ENCODE measurements around the gene DAPP1. TPM values are rescaled to one million over a fixed set of nuclear protein-coding genes. Genes with fewer than 3 reads are reported as not detected.
"Not testable (repeated sequence)": the region's sequence is repeated elsewhere in the genome, so short reads cannot be mapped to it uniquely, and the experiment has no call there.

The DAPP1 gene
- total and polyA plus RNA-seq, 10 of the 15 experiments (the other 5 are each of a cell fraction or from before 2014, with no cell fraction given) = 46.5 to 147 (median 74.2) TPM

DNA sequence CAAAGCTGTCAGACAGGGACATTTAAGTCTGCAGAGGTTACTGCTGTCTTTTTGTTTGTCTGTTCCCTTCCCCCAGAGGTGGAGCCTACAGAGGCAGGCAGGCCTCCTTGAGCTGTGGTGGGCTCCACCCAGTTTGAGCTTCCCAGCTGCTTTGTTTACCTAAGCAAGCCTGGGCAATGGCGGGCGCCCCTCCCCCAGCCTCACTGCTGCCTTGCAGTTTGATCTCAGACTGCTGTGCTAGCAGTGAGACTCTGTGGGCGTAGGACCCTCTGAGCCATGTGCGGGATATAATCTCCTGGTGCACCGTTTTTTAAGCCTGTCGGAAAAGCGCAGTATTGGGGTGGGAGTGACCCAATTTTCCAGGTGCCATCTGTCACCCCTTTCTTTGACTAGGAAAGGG lies 45.8 kb upstream of the DAPP1 start:
- intact Hi-C loops (cut with micrococcal nuclease; ENCODE audit: unreplicated experiment); H3K27ac ChIP-seq (ENCODE audit: control insufficient read depth, insufficient read depth); in situ Hi-C loops (cut with MboI); H3K4me1 ChIP-seq (ENCODE audit: control insufficient read depth, insufficient read depth, low read length); POLR2A ChIA-PET; H3K9ac ChIP-seq (ENCODE audit: control insufficient read depth, insufficient read depth, low read length); SMC1A ChIA-PET (ENCODE audit: uncharacterized antibody, unreplicated experiment); H3K36me3 ChIP-seq (ENCODE audit: control insufficient read depth in 2 of 2, insufficient read depth in 2 of 2, low read length in 1 of 2); H3K9me3 ChIP-seq (replicated peaks; ENCODE audit: control insufficient read depth, insufficient read depth, low read length); H3K4me3 ChIP-seq; H3K27me3 ChIP-seq (replicated peaks in 1 of 2; ENCODE audit: control insufficient read depth in 2 of 2, insufficient read depth in 2 of 2, low read length in 1 of 2); H2AFZ ChIP-seq (ENCODE audit: control insufficient read depth, low read depth, low read length); ATAC-seq; CTCF ChIA-PET; H3K4me2 ChIP-seq (ENCODE audit: control insufficient read depth, insufficient read depth); BruUV-seq (replicated peaks); RAD21 ChIA-PET (ENCODE audit: unreplicated experiment); H4K20me1 ChIP-seq (ENCODE audit: control insufficient read depth, insufficient read depth); DNase-seq (ENCODE audit: low read depth, low spot score); H3K79me2 ChIP-seq (ENCODE audit: control insufficient read depth, insufficient read depth, low read length): not testable (repeated sequence)
- 52% methylated on average over 7 of the region's 7 CpGs for WGBS (ENCODE audit: insufficient coverage, insufficient replicate concordance, low lambda C conversion rate, missing lambda C conversion rate)
- peak; percentile 41 for FAIRE-seq

DNA sequence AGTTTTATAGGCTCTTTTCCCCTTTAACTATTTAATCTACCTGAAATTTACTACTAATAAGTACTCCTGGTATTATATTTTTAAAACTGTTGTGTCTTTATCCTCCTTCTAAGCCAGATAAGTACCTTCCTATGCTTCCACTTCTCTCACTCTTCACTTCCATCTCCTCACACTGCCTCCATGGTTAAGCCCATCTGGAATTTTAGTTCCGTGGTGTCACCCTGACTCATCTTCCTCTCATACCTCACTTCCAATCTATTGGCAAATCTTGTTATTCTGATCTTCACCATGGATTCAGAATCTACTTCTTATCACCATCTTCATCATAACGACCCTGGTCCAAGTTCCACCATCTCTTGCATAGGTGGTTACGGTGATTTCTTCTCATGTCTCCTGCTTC lies 32.7 kb upstream of the DAPP1 start:
- CTCF ChIA-PET = no interaction called here
- H3K4me2 ChIP-seq (ENCODE audit: control insufficient read depth, insufficient read depth) = no peak overlapping the region
- 25% methylated on average over 3 of the region's 3 CpGs for WGBS (ENCODE audit: insufficient coverage, insufficient replicate concordance, low lambda C conversion rate, missing lambda C conversion rate)
- no peaks in the 10 kb centered on the region for H3K4me1 ChIP-seq (ENCODE audit: control insufficient read depth, insufficient read depth, low read length)
- H3K4me3 ChIP-seq = no peak overlapping the region
- no peak overlapping the region for H2AFZ ChIP-seq (ENCODE audit: control insufficient read depth, low read depth, low read length)
- SMC1A ChIA-PET (ENCODE audit: uncharacterized antibody, unreplicated experiment) = no interaction called here
- no peak overlapping the region for H3K27ac ChIP-seq (ENCODE audit: control insufficient read depth, insufficient read depth)
- BruUV-seq (replicated peaks) = no TSS peak
- ATAC-seq = no peak
- no peak overlapping the region for H3K9ac ChIP-seq (ENCODE audit: control insufficient read depth, insufficient read depth, low read length)
- H4K20me1 ChIP-seq (ENCODE audit: control insufficient read depth, insufficient read depth) = no peaks in the 10 kb centered on the region
- TF ChIP-seq, protein P1, sequence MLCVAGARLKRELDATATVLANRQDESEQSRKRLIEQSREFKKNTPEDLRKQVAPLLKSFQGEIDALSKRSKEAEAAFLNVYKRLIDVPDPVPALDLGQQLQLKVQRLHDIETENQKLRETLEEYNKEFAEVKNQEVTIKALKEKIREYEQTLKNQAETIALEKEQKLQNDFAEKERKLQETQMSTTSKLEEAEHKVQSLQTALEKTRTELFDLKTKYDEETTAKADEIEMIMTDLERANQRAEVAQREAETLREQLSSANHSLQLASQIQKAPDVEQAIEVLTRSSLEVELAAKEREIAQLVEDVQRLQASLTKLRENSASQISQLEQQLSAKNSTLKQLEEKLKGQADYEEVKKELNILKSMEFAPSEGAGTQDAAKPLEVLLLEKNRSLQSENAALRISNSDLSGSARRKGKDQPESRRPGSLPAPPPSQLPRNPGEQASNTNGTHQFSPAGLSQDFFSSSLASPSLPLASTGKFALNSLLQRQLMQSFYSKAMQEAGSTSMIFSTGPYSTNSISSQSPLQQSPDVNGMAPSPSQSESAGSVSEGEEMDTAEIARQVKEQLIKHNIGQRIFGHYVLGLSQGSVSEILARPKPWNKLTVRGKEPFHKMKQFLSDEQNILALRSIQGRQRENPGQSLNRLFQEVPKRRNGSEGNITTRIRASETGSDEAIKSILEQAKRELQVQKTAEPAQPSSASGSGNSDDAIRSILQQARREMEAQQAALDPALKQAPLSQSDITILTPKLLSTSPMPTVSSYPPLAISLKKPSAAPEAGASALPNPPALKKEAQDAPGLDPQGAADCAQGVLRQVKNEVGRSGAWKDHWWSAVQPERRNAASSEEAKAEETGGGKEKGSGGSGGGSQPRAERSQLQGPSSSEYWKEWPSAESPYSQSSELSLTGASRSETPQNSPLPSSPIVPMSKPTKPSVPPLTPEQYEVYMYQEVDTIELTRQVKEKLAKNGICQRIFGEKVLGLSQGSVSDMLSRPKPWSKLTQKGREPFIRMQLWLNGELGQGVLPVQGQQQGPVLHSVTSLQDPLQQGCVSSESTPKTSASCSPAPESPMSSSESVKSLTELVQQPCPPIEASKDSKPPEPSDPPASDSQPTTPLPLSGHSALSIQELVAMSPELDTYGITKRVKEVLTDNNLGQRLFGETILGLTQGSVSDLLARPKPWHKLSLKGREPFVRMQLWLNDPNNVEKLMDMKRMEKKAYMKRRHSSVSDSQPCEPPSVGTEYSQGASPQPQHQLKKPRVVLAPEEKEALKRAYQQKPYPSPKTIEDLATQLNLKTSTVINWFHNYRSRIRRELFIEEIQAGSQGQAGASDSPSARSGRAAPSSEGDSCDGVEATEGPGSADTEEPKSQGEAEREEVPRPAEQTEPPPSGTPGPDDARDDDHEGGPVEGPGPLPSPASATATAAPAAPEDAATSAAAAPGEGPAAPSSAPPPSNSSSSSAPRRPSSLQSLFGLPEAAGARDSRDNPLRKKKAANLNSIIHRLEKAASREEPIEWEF (IDR thresholded peaks at IDR 0.05; ENCODE audit: insufficient replicate concordance, low read depth, low read length) = no peak
- no peak for TF ChIP-seq STAT3 (IDR thresholded peaks at IDR 0.05; ENCODE audit: low read depth, low read length)
- no peak for TF ChIP-seq IKZF2 (IDR thresholded peaks at IDR 0.05)
- TF ChIP-seq SMAD1 (IDR thresholded peaks at IDR 0.05; ENCODE audit: low read depth, partially characterized antibody) = no peak
- TF ChIP-seq POLR2AphosphoS2 (IDR thresholded peaks at IDR 0.05; ENCODE audit: low read depth, low read length) = no peak
- no peak for TF ChIP-seq BACH1 (IDR thresholded peaks at IDR 0.05; ENCODE audit: borderline replicate concordance)
- TF ChIP-seq IKZF1 (conservative IDR thresholded peaks at IDR 0.05) = no peak
- TF ChIP-seq NR2F1 (conservative IDR thresholded peaks at IDR 0.05) = no peak
- no peak for TF ChIP-seq ZNF384 (IDR thresholded peaks at IDR 0.05; ENCODE audit: borderline replicate concordance, low read depth, low read length)
- TF ChIP-seq GATAD2B (conservative IDR thresholded peaks at IDR 0.05; ENCODE audit: low read depth) = no peak
- no peak for TF ChIP-seq SIN3A (IDR thresholded peaks at IDR 0.05; ENCODE audit: low read depth, low read length)
- RAD21 ChIA-PET (ENCODE audit: unreplicated experiment) = no interaction called here
- no peak for FAIRE-seq
- no peaks in the 10 kb centered on the region for H3K36me3 ChIP-seq (ENCODE audit: control insufficient read depth in 2 of 2, insufficient read depth in 2 of 2, low read length in 1 of 2)
- H3K9me3 ChIP-seq (replicated peaks; ENCODE audit: control insufficient read depth, insufficient read depth, low read length) = no peaks in the 10 kb centered on the region
- POLR2A ChIA-PET = no interaction called here
- no peak for DNase-seq (ENCODE audit: low read depth, low spot score)
- H3K79me2 ChIP-seq (ENCODE audit: control insufficient read depth, insufficient read depth, low read length) = no peaks in the 10 kb centered on the region
- in situ Hi-C loops (cut with MboI) = no loop called here
- no peaks in the 10 kb centered on the region; a peak in 1 of 4 replicates for H3K27me3 ChIP-seq (replicated peaks in 1 of 2; ENCODE audit: control insufficient read depth in 2 of 2, insufficient read depth in 2 of 2, low read length in 1 of 2)
- intact Hi-C loops (cut with micrococcal nuclease; ENCODE audit: unreplicated experiment) = no loop called here
